HG03039 (cell line): Measurements from ENCODE around the gene TERT.

Experiments
- ATAC-seq: cut with Tn5 transposase; IDR thresholded peaks from one replicate; pipeline ENCODE4 v1.9.1; 2021; ENCODE audit warnings: mild to moderate bottlenecking, moderate library complexity; ENCODE audit not compliant: unreplicated experiment

TERT gene

DNA sequence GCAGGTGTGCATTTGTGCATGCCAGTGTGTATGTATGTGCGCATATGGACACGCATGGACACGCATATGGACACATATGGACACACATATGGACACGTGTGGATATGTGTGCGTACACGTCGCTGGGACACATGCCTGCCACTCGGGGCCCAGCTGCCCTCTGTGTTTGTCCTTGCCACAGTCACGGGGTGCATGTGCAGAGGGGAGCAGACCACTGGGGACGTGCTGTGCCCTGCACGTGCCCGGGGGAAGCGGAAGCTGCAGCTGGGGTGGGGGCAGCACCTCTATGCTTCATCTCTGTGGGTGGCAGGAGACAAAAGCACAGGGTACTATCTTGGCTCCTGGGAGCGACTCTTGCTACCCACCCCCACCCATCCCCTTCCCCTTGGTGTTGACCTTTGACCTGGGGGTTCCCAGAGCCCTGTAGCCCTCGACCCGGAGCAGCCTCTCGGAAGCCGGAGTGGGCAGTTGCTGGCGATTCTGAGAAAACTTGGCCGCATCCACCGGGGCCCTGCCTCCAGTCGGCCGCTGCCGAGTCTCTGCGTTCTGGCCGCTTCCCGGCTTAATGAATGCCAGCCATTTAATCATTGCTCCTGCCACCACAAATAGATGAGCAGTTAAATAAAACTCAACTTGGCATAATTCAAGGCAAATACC, 72.1 kb downstream of the TERT start:
- ATAC-seq, result no peak

DNA sequence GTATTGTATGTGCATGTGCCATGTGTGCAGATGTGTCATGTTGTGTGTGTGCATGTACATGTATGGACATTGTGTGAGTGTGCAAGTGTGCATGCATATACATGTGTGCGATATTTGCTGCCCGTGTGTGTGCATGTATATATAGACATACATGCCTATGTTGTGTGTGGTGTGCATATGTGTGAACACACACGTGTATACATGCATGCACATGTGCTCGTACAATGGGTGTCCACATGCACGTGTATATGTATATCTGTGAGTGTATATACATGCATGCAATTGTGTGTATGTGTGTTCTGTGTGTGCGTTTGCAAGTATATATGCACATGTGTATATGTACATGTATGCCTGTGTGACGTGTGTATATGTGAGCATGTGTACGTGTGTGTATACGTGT, 72.7 kb downstream of the TERT start:
- no peak for ATAC-seq

DNA sequence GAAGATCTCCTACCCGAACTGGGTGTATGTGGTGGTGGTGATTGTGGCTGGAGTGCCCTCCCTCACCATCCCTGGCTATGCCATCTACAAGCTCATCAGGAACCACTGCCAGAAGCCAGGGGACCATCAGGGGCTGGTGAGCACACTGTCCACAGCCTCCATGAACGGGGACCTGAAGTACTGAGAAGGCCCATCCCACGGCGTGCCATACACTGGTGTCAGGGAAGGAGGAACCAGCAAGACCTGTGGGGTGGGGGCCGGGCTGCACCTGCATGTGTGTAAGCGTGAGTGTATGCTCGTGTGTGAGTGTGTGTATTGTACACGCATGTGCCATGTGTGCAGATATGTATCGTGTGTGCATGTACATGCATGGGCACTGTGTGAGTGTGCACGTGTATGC, 73.1 kb downstream of the TERT start:
- no peak for ATAC-seq

DNA sequence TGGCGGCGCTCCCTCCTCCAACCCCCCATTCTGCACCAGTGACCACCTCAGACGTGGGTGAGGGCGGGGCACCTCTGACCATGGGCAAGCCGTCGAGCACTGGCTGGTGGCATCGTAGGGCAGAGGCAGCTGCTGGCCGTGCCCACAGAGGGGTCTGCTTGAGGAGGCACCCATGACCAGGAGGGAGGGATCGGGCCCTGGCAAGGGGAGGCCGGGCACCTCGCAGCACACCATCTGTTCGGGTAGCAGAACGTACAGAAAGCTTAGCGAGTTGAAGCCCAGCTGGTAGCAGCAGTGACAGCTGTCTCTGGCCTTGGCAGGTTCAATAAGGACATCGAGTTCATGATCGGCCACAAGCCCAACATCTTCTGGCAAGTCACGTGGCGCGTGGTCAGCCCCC, 74.0 kb downstream of the TERT start:
- no peak for ATAC-seq

DNA sequence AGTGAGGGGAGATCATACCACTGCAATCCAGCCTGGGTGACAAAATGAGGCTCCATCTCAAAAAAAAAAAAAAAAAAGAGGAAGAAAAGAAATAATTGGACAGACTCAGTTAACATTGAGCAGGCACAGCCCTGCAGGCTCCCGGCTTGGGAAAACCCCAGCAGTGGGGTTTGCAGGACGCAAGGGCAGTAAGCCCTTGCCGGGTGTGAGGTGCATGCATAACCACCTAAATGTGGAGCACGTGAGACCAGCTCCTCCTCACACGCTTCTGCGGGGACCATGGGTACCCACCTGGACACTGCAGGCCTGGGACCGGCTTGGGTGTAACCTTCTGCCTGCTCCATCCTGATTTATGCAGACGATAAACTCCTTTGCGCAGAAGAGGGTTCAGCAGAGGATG, 74.5 kb downstream of the TERT start:
- no peak for ATAC-seq

DNA sequence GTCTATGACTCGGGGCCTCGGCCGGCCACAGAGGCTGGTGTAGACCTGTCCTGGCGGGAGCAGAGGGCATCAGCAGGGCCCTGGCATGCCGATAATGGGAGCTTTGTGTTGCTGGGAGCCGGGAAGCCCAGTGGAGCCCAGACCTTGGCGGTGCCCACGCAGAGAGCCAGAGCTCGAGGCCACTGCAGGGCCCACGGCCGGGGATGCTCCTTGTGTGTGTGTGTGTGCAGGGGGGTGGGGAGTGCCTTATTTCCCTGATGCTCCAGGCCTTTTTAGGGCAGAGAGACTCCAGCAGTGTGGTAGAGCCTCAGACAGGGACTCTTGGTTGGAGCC, 75.1 kb downstream of the TERT start:
- ATAC-seq, result no peak

DNA sequence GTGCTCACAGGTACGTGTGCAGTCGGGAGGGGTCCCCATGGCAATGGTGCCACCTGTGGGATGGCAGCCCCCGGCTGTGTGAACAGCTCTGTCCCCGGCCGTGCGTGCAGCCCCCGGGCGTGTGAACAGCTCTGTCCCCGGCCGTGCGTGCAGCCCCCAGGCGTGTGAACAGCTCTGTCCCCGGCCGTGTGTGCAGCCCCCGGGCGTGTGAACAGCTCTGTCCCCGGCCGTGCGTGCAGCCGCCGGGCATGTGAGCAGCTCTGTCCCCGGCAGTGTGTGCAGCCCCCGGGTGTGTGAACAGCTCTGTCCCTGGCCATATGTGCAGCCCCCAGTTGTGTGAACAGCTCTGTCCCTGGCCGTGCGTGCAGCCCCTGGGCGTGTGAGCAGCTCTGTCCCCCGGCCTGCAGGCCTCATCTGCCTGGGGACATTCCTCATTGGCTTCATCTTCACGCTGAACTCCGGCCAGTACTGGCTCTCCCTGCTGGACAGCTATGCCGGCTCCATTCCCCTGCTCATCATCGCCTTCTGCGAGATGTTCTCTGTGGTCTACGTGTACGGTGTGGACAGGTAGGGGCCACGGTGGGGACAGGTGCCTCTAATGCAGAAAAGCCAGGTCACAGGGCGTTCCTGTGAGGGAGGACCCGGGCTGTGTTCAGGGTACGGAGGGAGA, 75.6 kb downstream of the TERT start:
- ATAC-seq, result no peak

DNA sequence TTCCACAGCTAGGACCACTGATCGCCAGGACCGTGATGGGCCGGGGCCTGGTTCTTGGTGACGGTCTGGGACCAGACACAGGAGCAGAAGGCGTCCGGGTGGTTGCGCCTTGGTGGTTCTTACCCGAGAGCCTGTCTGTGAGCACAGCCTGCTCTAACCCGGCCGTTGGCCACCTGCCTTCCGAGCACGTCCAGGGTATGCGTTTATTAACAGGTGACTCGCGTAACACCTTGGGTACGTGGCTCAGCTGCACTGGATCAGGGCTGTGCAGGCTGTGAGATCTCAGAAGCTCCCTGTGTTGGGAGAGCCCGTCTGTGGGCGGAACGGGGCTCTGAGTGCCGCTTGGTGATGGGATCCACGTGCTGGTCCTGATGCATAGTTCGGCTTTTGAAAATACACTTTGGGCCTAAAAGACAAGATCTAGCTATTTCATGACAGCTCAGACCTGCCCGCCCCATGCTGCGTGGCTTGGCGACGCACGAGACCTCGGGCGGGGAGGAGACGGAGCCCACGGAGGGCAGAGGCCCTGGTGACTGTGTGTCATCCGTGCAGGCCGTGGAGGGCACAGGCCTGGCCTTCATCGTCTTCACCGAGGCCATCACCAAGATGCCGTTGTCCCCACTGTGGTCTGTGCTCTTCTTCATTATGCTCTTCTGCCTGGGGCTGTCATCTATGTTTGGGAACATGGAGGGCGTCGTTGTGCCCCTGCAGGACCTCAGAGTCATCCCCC, 76.4 kb downstream of the TERT start:
- no peak for ATAC-seq

DNA sequence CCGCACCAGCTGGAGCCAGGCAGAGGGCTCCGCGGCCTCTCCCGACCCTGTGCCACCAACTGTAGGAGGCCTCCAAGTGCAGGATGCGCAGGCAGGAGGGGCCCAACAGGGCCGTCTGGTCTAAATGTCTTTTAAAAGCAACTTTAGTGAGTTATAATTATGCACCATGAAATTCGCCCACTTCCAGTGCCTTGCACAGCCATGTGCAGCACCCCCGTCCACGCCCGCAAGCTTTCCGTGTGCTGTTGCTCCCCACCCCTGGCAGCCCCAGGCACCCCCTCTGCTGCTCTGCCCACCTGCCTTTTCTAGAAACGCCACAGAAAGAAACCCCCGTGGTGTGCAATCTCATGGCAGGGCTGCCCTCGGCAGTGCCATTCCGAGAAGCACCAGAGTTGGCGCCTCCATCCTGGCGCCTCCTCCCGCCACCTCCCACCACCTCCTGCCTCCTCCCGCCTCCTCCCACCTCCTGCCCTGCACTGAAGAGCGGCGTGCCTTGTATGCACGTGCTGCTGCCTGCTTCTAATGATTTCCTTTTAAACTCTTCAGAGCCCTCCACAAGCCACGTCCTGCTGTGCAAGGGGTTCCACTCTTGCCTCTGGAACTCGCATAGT, 77.2 kb downstream of the TERT start:
- no peak for ATAC-seq

DNA sequence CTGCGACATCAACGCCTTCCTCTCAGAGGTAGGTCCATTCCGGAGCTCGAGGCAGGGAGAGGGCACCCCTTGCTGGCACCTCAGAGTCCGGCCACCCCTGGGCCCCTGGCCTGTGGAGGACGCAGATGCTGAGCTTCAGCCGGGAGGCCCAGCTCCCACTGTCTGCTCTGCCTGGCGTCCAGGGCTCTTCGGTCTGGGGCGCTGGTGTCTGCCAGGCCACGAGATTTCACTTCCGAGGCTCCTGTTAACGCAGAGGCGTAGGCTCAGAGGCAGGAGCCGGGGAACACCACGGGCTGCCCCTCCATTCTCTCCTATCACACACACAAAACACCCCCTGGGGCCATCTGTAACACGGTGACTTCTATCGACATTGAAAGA, 78.0 kb downstream of the TERT start:
- no peak for ATAC-seq

DNA sequence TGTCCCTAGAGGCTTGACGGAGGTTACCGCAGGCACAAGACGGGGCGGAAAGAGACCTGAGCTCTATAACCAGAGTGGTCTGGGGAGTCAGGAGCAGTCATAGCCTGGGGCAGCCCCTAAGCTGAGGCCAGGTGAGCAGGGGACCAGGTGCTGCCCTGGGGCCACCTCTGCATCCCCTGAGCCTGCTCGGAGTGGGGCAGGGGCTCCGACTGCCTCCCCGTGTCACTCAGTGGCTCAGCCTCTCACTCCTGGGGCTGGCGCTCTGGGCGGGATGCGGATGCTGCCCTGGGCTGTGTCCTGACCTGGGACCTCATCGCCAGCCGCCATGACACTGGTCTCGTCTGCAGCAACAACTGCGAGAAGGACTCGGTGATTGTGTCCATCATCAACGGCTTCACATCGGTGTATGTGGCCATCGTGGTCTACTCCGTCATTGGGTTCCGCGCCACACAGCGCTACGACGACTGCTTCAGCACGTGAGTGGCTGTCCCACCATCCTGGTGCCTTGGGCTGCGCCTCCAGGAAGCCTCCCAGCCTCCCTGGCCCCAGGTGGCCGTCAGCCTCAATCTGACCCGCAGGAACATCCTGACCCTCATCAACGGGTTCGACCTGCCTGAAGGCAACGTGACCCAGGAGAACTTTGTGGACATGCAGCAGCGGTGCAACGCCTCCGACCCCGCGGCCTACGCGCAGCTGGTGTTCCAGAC, 78.5 kb downstream of the TERT start:
- ATAC-seq, result no peak

DNA sequence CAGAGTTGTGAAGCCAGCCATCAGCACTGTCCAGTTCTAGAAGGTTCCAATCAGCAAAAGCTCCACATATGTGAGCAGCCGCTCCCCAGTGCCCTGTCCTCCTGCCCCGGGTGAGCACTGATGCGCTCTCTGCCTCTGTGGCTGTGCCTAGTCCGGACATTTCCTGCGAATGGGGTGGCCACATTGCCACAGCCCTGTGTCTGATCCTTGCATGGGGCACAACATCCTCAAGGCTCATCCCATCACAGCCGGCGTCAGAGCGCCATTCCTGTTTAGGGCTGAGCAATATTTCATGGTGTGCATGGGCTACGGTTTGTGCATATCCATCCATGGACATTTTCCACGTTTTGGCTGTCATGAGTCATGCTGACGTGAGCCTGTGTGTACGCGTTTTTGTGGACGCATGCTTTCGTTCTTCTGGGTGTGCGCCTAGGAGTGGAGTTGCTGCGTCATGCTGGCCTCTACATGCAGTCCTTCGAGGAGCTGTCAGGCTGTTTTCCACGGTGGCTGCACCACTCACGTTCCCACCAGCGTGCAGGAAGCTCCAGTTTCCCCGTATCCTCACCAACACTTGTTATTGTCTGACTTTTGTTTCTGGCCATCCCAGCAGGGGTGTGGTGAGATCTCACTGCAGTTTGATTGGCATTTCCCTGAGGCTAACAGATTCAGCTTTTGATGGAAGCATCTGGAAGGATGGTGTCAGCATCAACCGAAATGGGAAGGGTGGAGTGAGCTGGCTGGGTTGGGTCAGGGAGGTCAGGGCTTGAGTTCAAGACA, 79.4 kb downstream of the TERT start:
- ATAC-seq, result no peak

DNA sequence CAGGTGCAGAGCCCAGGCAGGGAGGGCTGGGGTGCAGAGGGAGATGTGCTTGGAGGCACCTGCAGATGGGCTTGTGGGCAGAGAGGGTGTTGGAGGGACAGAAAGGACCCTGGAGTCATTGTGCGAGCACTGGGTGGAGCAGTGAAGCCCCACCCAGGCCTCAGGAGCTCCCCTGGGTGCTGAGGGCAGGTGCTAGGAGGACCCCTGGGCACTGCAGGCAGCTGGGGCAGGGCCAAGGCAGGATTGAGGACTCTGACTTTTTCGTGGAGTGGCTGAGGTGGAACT, 80.0 kb downstream of the TERT start:
- no peak for ATAC-seq

DNA sequence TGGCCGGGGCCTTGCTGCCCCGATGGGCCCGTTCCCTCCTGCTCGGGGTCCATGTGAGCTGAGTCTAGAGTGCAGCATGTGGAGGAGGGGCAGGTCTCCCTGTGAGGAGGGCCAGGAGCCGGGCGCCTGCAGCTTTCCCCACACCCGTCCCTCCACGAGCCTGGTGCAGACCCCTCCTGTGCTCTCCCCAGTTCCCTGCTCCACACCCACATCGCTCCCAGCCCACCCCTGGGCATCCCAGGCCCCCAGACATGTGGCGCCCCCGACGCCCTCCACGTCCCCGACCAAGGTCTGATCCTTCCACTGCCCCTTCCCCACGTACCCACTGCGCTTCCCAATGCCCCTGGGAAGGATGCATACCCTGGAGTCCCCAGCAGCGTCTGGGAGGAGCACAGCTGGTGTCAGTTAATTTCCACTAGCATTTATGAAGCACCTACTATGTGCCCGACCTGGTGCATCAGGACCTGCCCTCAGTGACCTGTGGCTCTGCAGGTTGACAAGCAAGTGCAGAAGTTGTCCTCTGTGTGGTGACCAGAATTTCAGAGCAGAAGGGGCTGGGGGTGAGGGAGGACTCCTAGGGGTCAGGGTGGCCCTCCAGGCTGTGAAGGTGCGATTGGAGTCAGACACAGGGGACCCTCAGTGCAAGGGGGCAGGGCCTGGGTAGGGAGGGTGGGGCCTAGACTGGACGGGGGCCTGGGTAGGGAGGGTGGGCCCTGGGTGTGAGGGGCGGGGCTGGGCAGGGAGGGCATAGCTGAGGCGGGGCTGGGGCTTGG, 80.5 kb downstream of the TERT start:
- ATAC-seq, result no peak

DNA sequence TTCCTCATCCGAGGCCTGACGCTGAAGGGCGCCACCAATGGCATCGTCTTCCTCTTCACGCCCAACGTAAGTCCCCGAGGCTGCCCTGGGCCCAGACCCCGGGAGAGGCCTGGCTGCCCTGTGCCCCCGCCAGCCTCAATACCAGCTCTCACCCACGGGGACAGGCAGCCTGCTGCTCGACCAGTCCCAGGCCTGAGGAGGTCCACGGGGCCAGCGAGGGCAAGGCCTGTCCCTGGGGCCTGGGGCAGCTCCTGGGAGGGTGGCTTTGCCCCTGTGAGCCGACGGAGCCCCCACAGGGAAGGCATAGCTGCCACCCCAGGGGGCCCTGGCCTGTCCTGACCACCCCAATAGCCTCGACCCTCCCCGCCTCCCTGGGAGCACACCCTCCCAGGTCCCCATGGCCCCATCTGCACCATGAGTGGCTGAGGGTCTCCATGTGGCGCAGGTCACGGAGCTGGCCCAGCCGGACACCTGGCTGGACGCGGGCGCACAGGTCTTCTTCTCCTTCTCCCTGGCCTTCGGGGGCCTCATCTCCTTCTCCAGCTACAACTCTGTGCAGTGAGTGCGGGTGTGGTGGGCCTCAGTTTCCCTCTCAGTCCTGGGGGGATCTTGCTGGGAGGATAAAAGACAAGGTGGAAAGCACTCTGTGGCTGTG, 81.2 kb downstream of the TERT start:
- no peak for ATAC-seq

DNA sequence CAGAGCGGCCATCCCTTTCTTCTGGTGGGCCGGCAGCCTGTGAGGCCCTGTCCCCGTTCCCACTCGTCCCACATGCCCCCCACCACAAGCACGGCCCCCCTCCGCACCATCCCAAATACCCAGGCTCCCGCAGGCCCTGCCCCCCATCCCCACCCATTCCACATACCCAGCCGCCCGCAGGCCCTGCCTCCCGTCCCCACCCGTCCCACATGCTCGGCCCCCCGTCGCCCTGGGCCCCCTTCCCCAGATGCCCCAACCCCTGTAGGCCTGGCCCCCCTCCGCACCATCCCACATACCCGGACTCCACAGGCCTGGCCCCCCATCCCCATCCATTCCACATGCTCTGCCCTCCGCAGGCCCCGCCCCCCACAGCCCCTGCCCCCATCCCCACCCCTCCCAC, 82.0 kb downstream of the TERT start:
- ATAC-seq, result no peak

DNA sequence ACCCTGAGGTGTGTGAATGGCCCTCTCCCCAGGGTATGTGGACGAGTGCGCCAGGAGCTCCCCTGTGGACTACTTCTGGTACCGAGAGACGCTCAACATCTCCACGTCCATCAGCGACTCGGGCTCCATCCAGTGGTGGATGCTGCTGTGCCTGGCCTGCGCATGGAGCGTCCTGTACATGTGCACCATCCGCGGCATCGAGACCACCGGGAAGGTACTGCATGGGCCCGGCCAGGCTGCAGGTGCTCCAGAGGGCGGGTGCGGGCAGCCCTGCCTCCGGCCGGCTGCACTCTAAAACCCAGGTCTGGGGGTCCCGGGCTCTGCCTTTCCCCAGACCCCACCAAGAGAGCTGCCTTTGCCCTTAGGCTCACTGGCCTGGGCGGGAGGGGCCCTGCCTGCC, 82.6 kb downstream of the TERT start:
- ATAC-seq, result no peak

DNA sequence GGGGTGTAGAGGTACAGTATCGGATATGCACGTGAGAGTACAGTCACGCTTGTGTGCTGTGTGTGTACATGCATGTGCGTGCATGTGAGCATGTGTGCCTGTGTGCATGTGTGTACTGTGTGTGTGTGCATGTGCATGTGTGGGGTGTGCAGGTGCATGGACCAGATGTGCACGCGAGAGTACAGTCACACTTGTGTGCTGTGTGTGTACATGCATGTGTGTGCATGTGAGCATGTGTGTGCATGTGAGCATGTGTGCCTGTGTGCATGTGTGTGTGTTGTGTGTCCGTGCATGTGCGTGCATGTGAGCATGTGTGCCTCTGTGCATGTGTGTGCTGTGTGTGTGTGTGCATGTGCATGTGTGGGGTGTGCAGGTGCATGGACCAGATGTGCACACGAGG, 83.2 kb downstream of the TERT start:
- no peak for ATAC-seq

DNA sequence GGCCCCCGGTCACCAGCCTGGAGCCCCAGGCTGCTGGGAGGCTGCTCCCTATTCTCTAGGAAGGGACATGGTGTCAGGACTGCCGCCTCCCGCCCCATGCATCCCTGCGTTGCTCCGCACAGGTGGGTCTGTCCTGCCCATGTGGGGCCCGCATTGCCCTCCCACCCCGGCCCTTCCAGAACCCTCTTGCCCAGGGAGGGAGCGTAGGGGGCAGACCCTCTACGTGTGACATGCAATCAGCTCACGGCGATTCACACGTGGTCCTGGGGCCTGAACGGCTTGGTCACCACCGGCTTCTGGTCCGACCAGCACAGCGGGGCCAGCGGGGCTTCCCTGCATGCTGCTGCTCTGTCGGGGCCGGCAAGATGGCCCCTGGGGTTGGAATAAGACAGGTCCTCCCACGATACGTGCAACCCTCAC, 84.0 kb downstream of the TERT start:
- no peak for ATAC-seq
